Cardiac septum (tissue), 1 donor: Measurements from ENCODE around the gene CMTM7. TPM values are rescaled to one million over a fixed set of nuclear protein-coding genes. Genes with fewer than 3 reads are reported as not detected.

ENCODE experiments used
- DNase-seq: peaks from one replicate; pipeline ENCODE4 v3.0.0-alpha.2; 2020; ENCODE audit warnings: low spot score
- intact Hi-C: fragments of 100-400 bp; cut with DNase I; formaldehyde crosslinking; loops from one replicate; pipeline ENCODE4 v1.14.0; 2022
- long read RNA-seq: library from polyadenylated mRNA; unstranded; transcript quantifications from one replicate; pipeline ENCODE4 v2.0.0, GENCODE V29; 2021
- total RNA-seq: library from RNA; stranded (reverse); fragmentation: NEBNext Ultra II Directional; extraction: Animal tissue kit (Norgen Biotek cat#: 25700); gene quantifications from one replicate; pipeline ENCODE4 v1.2.1, GENCODE V29; 2021
- donor health status: DM: no; HTN: no; CAD: no.

The CMTM7 gene
- 4.0 TPM for total RNA-seq
- long read RNA-seq, partial matches to known transcripts: 2 of 8 reads
- long read RNA-seq, other reads (novel, unspliced or antisense): 3 of 8 reads

GRCh38 chr3:32391643-32392535, at the start of gene CMTM7:
Gene CMTM7 (plus strand): TSS chr3:32391853. CDS start chr3:32391907, 54 bp downstream.
- peak; percentile 87 for DNase-seq
- intact Hi-C loops: no loop called here

DNA sequence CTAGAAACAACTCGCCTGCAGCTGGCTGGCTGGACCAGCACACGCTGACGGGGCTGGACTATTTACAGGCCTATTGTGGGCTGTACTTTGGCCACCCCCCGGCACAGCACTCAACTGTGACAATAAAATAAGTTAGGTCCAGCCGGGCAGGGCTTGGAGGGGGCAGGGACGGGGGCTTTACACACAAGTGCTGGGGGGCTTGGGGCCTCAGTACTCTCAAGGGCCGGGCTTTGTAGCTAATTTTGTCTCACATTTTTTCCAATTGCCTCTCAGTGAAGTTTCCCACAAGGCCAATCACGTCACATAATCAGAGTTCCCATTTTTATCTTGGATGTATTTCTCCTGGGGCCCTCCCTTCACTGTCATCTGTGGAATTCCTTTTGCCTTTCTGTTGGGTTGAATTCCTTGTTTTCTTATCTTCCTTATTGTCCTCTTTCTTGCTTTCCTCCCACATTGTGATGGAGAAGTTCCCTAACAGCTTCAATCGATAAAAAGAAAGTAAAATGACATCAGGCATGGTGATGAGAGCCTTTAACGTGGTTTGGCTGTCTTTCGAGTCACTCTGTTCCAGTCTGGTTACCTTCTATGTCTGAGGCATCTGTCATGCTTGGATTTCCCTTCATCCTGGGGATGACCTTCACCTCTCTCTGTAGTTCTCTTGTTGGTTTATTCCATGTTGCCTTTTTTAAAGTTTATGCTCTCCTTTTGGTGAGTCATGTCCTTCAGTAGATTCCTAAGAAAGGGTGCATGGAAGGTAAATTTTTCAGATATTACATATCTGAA, 44.1 kb upstream of the CMTM7 start:
- DNase-seq: peak; percentile 76
- intact Hi-C loops: no loop called here

DNA sequence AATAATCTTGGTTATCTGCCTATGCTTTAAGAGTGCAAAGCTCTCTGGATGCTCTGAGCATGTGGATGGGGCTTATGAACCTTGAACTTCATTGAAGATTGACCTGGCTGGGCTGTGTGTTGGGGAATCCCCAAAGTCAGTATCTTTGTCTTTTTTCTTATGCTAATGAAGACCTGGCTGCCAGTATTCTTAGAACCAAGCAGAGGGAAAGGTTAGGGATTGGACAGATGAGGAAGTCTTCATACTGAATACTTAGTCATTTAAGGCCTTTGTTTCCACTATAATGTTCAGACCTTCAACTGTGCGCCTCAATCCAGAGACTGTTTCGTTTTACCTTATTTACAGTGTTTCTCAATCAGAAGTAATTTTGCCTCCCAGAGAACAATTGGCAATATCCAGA, 42.5 kb upstream of the CMTM7 start:
- intact Hi-C loops: no loop called here
- DNase-seq: no peak

DNA sequence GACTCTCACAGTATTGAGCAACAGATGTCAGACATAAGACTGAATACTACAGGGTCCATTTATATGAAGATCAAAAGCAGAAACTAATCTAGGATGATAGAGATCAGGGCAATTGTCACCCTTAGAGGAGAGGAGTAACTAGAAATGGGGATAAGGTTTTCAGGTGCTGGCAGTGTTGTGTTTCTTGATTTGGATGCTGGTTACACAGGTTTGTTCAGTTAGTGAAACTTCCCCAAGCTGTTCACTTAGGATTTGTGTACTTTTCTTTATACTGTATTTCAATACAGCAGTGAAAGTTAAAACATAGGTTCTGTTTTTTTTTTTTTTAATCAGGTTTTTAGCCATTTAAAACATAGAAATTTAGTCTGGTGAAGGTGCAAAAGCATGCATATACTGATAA, 39.1 kb upstream of the CMTM7 start:
- DNase-seq: no peak
- intact Hi-C loops: no loop called here

- intact Hi-C loops: no loop called here
- no peak for DNase-seq
These were observed 38.3 kb upstream of the CMTM7 start for GRCh38 chr3:32353351-32353750.

DNA sequence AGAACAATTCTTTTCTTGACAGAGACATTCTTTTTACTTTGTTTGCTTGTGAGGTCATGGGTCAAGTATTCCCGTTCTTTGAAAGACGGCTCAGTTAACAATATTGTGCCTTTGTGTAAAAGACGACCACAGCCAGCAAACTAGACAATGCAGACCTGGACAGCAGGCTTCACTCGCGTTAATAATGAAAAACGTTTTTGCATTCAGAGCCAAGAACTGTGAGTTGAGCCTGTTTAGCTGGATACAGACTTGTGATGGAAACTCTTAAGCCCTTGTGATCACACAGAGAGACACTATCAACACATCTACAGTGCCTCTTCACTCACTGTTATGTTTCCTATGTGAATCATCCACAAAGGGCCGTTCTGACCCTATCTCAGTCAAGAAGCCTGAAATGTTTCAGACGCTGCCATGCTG, 37.3 kb upstream of the CMTM7 start:
- intact Hi-C loops: no loop called here
- no peak for DNase-seq

DNA sequence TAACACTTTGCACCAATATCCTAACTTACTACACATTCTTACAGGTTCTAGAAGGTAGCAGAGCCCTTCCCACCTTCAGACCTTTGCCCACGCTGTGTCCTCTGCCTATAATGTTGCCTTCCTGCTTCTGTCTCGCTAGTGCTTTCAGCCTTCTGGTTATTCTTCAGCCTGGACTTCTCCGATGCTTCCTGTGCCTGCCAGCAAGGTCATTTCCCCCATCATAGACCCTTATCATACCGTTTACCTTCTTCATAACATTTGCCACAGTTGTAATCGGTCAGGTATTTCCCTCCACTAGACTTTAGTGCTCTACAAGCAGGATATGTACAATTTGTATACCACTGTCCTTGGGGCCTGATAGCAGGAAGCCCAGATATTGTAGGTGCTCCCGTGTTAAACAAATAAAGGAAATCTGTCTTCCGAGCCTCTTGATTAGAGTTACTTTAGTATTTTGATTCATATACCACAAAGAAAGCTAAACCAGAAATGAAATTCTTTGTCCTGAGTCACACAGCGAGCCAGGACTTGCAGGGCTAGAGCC, 35.8 kb upstream of the CMTM7 start:
- DNase-seq: no peak
- intact Hi-C loops: no loop called here

DNA sequence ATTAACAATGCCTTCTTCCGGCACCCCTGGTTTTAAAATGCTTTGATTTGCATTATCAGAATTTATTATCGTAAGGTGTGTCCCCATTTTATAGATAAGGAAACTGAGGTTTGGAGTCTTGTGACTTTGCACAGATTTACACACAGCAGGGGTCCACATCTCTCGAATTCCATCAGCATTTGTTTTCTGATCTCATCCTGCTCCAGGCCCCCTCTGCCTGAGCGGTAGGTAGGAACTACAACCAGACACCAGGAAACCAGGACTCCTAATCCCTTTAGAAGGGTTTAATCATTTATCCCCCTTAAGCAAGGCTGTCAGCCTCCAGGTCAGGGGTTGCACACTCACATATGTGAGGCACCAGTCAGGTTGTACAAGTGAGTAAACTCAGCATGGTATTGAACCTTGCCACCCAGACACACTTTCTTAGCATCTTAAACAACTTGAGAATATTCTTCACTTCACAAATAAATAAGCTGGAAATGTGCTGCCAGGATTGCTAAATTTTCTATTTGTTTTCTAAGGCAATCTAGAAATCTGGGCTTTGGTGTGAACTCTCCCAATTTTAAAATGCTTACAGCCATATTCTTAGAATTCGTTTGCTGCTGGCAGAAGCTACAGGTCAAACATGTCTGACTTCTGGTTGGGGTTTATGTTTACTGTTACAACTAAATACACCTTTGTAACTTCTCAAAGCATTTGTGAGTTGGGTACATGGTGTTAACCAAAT, 31.7 kb upstream of the CMTM7 start:
- intact Hi-C loops: no loop called here
- no peak for DNase-seq

- intact Hi-C loops: no loop called here
- DNase-seq: no peak
These were observed 31.2 kb upstream of the CMTM7 start for GRCh38 chr3:32360493-32360827.

DNA sequence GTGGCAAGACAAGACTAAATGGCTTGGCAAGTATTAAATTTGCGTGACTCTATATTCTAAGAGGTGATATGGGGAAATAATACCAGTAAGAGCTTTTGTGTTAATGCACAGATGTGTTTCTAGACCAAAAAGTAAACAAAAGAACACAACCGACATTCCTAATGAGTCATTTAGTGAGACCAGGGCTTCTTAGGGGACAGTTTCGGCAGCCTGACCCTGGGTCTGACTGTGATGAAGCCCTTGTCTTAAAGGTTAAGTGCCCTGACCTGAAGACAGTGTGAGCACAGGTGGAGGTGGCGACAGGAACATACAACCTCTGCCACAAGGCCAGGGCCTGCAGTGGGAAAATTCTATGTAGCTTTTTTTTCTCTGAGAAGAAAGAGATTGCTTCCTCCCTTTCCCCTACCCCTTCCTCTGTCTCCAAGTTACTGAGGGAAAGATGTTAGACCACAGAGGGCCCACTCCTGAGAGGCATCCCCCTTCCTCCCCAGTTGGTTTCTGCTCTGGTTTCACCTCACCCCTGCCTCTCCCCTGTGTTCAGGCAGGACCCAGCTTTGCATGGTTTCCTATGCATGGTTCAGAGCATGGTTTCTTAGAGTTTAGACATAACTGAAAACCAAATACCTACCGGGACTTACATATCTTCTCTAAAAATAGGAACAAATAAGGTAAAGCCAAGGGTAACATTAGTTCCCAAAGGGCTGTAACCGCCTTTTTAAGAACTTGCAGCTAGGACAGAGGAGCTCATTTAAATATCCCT, 24.8 kb upstream of the CMTM7 start:
- no peak for DNase-seq
- intact Hi-C loops: no loop called here

DNA sequence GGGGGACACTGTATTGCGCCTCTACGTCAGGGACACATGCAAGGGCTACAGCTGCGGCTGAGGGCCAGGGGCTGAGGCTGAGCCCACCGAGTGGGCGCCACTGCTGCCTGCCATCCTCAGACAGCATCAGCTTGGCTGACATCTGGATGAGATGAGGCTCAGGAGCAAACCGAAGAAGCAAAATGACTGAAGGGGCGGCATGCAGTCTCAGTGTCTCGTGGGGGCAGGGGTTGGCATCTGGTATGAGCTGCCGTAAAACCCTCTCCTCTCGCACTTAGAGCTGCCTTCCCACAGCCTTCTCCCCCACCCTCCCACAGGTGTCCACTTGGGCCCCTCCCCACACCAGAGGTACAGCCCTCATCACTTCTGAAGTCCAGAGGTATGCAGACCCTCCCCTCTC, 24.2 kb upstream of the CMTM7 start:
- intact Hi-C loops: no loop called here
- DNase-seq: no peak

DNA sequence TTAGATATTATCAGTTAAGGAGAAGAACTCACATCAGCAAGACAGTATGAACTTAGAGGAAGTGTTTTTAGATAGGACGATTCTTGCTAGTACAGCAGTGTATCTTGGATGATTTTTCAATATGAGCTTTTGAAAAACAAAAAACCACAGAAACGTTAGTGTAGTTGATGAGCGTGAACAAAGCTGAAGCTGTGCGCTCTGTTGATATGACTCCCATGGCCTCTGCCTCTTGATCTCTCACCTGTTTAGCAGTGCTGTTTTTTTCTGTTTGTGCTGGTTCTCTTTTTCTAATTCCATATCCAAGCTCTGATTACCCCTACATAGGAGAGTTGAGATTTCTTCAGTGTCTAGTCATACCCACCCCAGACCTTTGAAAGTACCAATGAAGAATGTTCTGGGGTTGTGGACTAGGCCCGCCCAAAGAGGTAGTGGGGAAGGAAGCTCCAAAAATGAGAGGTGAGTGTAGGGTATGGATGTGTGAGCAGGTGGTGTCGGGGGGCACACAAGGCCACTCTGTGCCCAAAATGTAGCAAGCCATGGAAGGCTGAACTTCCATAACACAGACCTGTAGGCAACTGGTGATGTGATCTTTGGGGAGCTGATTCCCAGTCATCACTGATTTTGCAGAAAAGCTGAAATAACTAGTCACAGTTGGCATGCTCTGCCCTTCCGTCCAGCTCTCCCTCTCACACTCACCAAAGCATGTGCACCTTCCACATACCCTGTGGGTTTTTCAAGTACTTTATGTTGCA, 20.0 kb upstream of the CMTM7 start:
- DNase-seq: no peak
- intact Hi-C loops: no loop called here

- intact Hi-C loops: no loop called here
- DNase-seq: no peak
These were observed 19.5 kb upstream of the CMTM7 start for GRCh38 chr3:32372213-32372490.

DNA sequence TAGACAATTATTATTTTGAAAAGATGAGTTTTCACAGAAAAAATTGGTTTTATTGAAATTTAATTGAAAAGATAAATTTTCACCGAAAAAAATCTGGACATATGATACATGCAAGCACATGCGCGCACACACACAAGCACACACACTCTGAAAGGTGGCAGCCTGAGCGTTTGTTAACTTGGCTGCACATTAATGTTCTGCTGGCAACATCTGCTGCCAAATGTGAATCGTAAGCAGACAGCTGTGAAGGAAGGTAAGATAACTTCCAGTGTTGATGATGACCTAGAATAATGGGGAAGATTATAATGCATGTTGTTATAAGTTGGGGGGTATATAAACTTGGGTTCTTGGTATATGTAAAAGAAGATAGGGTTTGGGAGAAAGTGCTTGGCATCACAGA, 18.4 kb upstream of the CMTM7 start:
- intact Hi-C loops: no loop called here
- DNase-seq: no peak

DNA sequence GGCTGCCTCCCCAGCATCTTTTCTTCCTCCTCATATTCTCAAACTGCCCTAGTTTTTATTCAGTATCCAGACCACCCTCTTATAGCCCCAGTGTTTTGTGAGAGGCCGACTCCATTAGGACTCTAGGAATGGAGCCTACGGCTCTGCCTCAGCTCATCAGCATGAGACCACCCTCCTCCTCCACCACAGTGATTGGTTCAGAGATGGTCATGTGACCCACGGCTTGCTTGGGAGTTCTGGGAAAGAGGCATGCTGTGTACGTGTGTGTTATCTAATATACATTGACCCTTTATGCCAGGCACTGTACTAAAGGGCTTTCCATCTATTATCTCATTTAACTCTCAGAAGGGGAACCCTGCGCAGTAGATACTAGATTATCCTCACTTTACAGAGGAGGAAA, 17.8 kb upstream of the CMTM7 start:
- intact Hi-C loops: no loop called here
- no peak for DNase-seq

DNA sequence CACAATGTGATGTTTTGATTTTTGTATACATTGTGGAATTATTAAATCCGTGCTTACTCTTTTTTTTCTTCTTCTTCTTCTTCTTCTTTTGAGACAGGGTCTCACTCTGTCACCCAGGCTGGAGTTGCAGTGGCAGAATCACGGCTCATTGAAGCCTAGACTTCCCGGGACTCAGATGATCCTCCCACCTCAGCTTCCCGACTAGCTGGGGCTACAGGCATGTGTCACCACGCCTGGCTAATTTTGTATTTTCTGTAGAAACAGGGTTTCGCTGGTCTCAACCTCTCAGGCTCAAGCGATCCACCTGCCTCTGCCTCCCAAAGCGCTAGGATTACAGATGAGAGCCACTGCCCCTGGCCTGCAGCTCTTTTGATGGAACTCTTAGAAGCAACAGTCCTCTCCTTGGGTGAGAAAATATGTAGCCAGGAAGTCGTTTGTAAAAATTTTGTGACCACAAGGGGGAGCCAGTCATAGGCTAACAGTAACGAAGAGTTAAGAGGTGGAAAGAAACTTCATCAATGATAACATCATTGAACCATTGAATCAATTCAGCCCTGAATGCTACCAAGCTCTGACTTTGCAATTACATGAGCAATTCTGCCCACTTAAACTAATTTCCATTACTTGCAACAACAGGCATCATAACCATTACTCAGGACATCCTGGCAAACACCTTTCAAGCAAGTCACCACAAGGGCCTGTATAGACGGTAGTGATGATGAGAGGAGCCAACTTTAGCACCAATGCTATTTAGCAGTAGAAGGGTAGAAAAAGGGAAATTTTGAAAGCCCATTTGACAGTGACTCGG, 16.7 kb upstream of the CMTM7 start:
- no peak for DNase-seq
- intact Hi-C loops: loop anchor here (1.0 kb wide), 1 partner anchor 93 kb away; no protein-coding TSS in a partner anchor

DNA sequence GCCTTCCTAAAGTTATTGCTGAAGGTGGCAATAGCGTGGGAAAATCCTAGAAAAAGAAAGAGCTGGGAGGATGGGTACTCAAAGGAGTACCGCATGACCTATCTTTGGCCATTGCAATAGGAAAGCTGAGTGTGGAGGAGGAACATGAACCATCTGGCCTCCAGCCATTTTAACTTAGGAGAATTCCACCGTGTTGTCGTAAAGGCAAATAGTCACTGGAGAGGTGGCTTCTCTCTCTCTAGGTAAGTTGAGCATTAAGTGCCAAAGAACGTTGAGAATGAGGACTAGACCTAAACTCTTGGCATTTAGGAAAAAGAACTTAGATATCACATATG, 16.1 kb upstream of the CMTM7 start:
- no peak for DNase-seq
- intact Hi-C loops: loop anchor here (1.0 kb wide), 1 partner anchor 93 kb away; no protein-coding TSS in a partner anchor

DNA sequence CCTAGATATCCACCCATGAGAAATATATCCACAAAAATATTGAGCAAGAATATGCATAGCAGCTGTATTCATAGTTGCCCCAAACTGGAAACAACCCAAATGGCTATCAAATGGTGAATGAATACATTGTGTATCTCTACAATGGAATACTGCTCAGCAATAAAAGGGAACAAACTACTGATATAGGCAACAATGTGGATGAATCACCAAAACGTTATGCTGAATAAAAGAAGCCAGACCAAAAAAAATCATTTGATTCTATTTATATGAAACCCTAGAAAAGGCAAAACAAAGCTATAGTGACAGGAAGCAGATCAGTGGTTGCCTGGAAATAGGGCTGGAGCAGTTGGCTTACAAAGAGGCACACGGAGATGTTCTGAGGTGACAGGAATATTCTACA, 15.5 kb upstream of the CMTM7 start:
- intact Hi-C loops: no loop called here
- DNase-seq: no peak
